Skeletal muscle tissue (tissue), 4 donors: ENCODE measurements around the gene GPC6. TPM values are rescaled to one million over a fixed set of nuclear protein-coding genes. Genes with fewer than 3 reads are reported as not detected.

ENCODE experiments used
- H3K27ac ChIP-seq: one replicate; pipeline ENCODE4 v1.7.0; 2013; ENCODE audit warnings: mild to moderate bottlenecking, low read depth, low read length, inconsistent platforms
- H3K27me3 ChIP-seq, 3 donors: one replicate each; pipeline ENCODE4 v1.7.0; 2013; ENCODE audit warnings: low read length in 3 of 3; ENCODE audit not compliant: control insufficient read depth in 3 of 3, insufficient read depth in 3 of 3
- H3K36me3 ChIP-seq, 3 donors: one replicate each; pipeline ENCODE4 v1.7.0; 2013; ENCODE audit warnings: low read length in 3 of 3; ENCODE audit not compliant: control insufficient read depth in 3 of 3, insufficient read depth in 3 of 3
- H3K4me1 ChIP-seq, 3 donors: one replicate each; pipeline ENCODE4 v1.7.0; 2013; ENCODE audit warnings: low read length in 3 of 3, mild to moderate bottlenecking in 3 of 3; ENCODE audit not compliant: control insufficient read depth in 3 of 3, insufficient read depth in 3 of 3
- H3K4me3 ChIP-seq, 3 donors: one replicate each; pipeline ENCODE4 v1.7.0; 2013; ENCODE audit warnings: low read length in 3 of 3
- H3K9ac ChIP-seq, 3 donors: one replicate each; pipeline ENCODE4 v1.7.0; 2013; ENCODE audit warnings: low read length in 3 of 3, mild to moderate bottlenecking in 3 of 3, moderate library complexity in 2 of 3, low read depth in 1 of 3
- H3K9me3 ChIP-seq, 3 donors: one replicate each; pipeline ENCODE4 v1.7.0; 2013; ENCODE audit warnings: low read length in 3 of 3; ENCODE audit not compliant: control insufficient read depth in 3 of 3
- total RNA-seq: library from RNA; depleted of rRNA; stranded (reverse); fragments of >200 nt; gene quantifications from one replicate; pipeline ENCODE4 v1.2.3, GENCODE V29; 2014
- donor health status: Osteomylitis.

Gene GPC6
- total RNA-seq, 1 donor from 2014 or later, result 7.8 TPM

DNA sequence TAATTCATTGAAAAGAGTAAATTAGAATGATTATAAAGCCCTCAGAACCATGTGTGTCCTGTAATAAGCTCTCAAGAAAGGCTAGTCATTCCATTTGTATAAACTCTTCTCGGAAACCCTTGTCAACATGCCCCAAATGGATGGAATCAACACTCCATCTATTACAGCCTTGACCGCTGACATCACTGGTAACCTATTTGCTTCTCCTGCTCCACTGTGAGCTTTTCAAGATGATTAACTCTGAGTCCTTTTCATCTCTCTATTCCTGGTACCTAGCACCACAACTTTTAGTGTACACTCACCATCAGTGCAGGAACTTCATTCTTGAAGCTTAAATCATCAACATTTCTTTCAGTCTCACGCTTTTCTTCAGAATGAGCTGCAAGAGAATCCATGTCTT is 640.9 kb downstream of the GPC6 start:
- Histone ChIP-seq H3K27me3 (no peaks in the 10 kb centered on the region), H3K4me1 (no peaks in the 10 kb centered on the region), H3K9ac (no peak overlapping the region), H3K27ac (no peak overlapping the region), H3K4me3 (no peak overlapping the region), H3K36me3 (no peaks in the 10 kb centered on the region), H3K9me3 (no peaks in the 10 kb centered on the region)

DNA sequence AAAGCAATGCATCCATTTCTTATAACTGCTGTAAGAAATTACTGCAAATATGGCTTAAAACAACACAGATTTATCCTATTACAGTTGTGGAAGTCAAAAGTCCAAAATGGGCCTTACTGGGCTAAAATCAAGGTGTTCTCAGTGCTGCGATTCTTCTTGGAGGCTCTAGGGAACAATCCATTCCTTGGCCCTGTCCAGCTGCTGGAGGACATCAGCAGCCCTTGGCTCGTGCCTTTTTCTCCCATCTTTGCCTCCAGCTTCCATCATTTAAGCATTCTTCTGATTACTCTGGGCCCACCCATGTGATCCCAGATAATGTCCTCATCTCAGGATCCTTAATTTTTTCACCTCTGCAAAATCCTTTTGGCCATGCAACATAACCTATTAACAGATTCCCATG is 645.8 kb downstream of the GPC6 start:
- Histone ChIP-seq H3K27ac (no peak overlapping the region), H3K27me3 (no peaks in the 10 kb centered on the region), H3K4me1 (no peaks in the 10 kb centered on the region), H3K9me3 (no peaks in the 10 kb centered on the region), H3K9ac (no peak overlapping the region), H3K36me3 (no peaks in the 10 kb centered on the region), H3K4me3 (no peak overlapping the region)

DNA sequence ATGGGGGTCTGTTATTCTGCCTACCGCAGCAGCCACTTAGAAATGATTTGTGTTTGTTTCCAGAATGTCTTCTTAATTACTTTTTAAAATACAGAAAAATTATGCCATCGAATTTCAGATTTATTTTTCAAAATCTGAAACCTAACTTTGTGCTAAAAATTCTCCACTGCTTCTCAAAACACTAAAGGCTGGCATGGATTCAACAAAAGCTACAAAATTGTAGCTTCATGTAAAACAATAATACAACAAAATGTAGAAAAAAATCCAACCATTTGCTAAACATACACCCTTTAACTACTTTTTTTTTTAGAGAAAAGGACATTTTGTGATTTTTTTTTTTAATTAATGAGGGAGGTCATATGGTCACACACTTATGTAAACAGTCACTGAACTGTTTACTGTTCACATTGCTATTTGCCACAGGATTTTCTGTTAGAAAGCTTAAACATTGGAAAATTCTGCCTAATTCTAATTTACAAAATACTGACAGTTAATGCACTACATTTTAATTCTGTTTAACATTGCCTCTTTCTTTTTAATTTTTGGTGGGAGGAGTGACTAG is 646.3 kb downstream of the GPC6 start:
- Histone ChIP-seq H3K9me3 (no peaks in the 10 kb centered on the region), H3K4me1 (no peaks in the 10 kb centered on the region), H3K36me3 (no peaks in the 10 kb centered on the region), H3K9ac (no peak overlapping the region), H3K27me3 (no peaks in the 10 kb centered on the region), H3K4me3 (no peak overlapping the region), H3K27ac (no peak overlapping the region)

DNA sequence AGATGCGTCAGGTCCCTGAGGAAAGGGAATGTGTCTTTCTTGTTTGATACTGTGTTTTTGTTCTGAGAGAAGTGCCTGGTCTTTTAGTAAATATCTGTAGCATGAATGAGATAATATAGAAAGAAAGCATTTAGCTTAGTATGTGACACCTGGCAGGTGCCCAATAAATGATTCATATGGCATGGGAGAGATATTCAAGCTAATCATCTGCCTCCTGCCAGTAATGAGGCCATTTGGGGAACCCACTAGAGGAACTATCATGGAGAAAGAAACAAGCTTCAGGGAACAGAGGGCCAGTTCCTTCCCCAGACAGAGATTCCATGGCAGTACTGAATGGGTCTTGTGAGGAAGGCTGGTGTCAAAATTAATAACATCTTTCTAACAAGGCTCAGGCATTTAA is 648.9 kb downstream of the GPC6 start:
- Histone ChIP-seq H3K4me1 (no peaks in the 10 kb centered on the region), H3K36me3 (no peaks in the 10 kb centered on the region), H3K9ac (no peak overlapping the region), H3K27ac (no peak overlapping the region), H3K4me3 (no peak overlapping the region), H3K9me3 (no peaks in the 10 kb centered on the region), H3K27me3 (no peaks in the 10 kb centered on the region)

DNA sequence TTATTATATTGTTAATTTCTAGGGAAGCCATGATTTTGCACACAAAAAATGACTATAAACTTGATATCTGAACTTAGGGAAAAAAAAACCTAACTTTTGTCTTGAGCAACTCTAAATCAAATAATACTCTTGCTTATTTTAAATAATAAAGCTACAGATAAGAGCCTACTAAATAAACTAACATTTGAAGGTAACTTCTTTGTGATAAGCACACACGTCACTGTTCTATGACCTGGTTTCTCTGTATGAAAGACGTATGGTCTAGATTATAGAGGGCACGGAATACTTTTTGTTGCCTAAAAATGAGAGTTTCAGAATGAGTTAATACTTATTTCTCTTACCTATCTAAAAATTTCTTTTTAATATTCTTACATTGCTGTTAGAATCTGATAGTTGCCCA is 649.6 kb downstream of the GPC6 start:
- no peaks in the 10 kb centered on the region for H3K27me3 ChIP-seq
- no peak overlapping the region for H3K4me3 ChIP-seq
- no peak overlapping the region for H3K27ac ChIP-seq
- H3K36me3 ChIP-seq, result no peaks in the 10 kb centered on the region
- no peak overlapping the region for H3K9ac ChIP-seq
- no peaks in the 10 kb centered on the region for H3K4me1 ChIP-seq
- H3K9me3 ChIP-seq, result no peaks in the 10 kb centered on the region

DNA sequence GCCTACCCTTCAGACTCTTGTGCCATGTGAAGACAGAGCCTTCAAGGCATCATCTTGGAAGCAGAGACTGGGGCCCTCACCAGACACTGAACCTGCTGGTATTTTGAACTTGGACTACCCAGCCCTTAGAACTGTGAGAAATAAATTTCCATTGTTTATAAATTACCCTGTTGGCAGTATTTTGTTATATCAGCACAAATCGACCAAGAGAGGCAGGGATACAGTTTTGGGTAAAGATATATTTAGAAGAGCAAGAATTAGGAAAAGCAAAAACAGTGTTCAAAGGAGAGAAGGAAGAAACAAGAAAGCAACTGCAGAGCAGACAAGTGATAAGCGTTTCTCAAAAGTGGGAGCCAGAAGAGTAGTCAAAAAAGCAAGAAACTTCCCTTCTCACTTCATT is 652.1 kb downstream of the GPC6 start:
- Histone ChIP-seq H3K4me3 (no peak overlapping the region), H3K9me3 (no peaks in the 10 kb centered on the region), H3K27me3 (no peaks in the 10 kb centered on the region), H3K4me1 (no peaks in the 10 kb centered on the region), H3K27ac (no peak overlapping the region), H3K36me3 (no peaks in the 10 kb centered on the region), H3K9ac (no peak overlapping the region)

DNA sequence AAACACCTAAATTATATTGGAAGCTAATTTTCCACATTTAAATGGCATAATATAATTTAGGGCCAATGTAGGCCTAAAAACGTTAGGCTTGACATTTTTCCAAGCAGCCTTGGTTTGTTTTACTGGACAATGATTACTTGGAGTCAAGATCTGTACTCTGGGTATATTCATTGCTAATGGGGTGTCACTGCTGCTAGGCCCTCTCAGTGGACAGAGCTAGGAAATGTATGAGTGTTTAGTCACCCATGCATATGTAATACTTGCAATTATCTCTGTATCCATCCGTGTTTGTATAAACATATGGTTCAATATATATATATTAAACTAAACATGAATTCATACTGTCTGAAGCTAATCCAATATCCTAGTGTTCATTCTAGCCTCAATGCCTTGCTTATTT is 654.8 kb downstream of the GPC6 start:
- no peak overlapping the region for H3K9ac ChIP-seq
- H3K4me3 ChIP-seq, result no peak overlapping the region
- H3K36me3 ChIP-seq, result no peaks in the 10 kb centered on the region
- H3K9me3 ChIP-seq, result no peaks in the 10 kb centered on the region
- no peaks in the 10 kb centered on the region for H3K27me3 ChIP-seq
- no peak overlapping the region for H3K27ac ChIP-seq
- no peaks in the 10 kb centered on the region for H3K4me1 ChIP-seq

DNA sequence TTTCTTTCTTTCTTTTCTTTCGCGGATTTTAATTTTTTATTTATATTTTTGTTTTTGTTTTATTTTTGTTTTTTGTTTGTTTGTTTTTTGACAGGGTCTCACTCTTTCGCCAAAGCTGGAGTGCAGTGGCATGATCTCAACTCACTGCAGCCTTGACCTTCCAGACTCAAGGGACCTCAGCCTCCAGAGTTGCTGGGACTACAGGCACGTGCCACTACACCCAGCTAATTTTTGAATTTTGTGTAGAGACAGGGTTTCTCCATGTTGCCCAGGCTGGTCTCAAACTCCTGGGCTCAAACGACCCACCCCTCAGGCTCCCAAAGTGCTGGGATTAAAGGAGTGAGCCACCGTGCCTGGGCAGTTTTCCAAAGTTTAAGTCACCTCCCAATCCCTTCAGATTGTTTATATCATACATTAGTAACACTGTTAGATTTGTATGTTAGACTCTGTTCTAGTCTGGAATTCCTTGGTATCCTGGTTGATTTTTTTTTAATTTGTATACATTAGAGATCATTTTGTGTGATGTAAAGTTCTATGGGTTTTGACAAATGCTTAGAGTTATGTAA is 655.6 kb downstream of the GPC6 start:
- Histone ChIP-seq H3K27me3 (no peaks in the 10 kb centered on the region), H3K27ac (no peak overlapping the region), H3K9ac (no peak overlapping the region), H3K4me3 (no peak overlapping the region), H3K36me3 (no peaks in the 10 kb centered on the region), H3K9me3 (no peaks in the 10 kb centered on the region), H3K4me1 (no peaks in the 10 kb centered on the region)

DNA sequence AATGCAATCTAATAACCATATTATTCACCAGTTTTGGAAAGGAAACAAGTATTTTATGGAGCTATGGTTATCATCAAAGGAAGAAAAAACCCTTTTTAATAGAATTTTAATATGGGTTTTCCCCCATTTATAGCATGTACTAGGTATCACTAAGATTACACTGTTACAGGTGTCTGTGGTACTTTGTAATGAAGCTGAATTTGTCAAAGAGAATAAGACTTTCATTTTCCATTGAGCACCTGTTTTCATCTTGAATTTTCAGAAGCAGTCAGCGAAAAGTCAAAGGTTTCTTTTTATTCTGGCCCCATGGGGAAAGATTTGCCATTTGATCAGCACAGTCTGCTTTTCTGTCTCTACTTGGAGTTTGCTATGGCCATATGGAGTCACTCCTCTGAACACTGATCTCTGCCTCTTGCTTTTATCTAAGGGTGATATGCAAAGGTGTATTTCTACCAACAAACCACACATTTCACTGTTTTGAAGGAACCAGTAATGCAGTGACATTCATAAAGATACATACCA is 662.9 kb downstream of the GPC6 start:
- Histone ChIP-seq H3K4me1 (no peaks in the 10 kb centered on the region), H3K9ac (no peak overlapping the region), H3K4me3 (no peak overlapping the region), H3K27me3 (no peaks in the 10 kb centered on the region), H3K27ac (no peak overlapping the region), H3K9me3 (no peaks in the 10 kb centered on the region), H3K36me3 (no peaks in the 10 kb centered on the region)

DNA sequence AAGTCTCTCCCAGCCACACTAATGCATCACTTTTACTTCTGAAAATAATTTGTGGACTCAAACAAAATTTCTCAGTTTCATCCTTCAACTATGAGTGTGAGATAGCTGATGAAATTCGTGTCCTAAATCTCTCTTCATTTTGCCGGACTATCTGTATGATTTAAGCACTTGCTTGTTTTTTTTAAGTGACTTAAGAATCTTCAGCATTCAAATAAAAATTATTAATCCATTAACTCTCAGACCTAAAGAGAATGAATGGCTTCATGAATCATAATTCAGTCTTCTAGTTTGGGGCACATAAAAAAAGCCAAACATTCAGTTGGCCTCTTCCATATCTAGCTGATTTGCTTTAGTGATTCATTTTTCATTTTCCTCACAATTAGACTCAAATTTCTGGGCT is 673.4 kb downstream of the GPC6 start:
- H3K4me1 ChIP-seq, result no peaks in the 10 kb centered on the region
- no peaks in the 10 kb centered on the region for H3K27me3 ChIP-seq
- H3K4me3 ChIP-seq, result no peak overlapping the region
- no peaks in the 10 kb centered on the region for H3K36me3 ChIP-seq
- H3K9me3 ChIP-seq, result no peaks in the 10 kb centered on the region
- no peak overlapping the region for H3K9ac ChIP-seq
- H3K27ac ChIP-seq, result no peak overlapping the region
